ENCODE measurements around the gene ACTR2.

ACTR2 gene

DNA sequence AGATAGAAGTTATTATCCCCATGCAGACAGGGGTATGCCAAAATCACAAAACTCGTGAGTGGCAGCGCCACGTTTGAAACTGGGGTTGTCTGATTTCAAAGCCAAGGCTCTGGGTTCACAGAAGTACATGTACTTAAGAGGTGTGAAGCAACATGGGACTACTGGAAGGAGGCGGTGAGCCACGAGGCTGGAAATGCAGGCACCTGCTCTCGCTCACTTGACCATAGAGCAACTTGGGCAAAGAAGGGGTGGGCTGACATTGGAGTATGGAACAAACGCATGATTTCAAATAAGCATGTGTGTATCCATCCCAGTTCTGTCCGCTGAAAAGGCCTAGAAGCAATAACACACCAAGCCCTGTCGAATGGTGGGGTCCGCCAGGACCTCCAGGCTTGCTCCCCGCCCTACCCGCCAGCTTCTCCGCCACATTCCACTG, 593 bp upstream of the ACTR2 start:
- TF ChIP-seq, protein P1, sequence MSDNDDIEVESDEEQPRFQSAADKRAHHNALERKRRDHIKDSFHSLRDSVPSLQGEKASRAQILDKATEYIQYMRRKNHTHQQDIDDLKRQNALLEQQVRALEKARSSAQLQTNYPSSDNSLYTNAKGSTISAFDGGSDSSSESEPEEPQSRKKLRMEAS (IDR thresholded peaks at IDR 0.05) = peak; percentile 92
- TF ChIP-seq, protein P2, sequence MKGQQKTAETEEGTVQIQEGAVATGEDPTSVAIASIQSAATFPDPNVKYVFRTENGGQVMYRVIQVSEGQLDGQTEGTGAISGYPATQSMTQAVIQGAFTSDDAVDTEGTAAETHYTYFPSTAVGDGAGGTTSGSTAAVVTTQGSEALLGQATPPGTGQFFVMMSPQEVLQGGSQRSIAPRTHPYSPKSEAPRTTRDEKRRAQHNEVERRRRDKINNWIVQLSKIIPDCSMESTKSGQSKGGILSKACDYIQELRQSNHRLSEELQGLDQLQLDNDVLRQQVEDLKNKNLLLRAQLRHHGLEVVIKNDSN (IDR thresholded peaks at IDR 0.05) = no peak

DNA sequence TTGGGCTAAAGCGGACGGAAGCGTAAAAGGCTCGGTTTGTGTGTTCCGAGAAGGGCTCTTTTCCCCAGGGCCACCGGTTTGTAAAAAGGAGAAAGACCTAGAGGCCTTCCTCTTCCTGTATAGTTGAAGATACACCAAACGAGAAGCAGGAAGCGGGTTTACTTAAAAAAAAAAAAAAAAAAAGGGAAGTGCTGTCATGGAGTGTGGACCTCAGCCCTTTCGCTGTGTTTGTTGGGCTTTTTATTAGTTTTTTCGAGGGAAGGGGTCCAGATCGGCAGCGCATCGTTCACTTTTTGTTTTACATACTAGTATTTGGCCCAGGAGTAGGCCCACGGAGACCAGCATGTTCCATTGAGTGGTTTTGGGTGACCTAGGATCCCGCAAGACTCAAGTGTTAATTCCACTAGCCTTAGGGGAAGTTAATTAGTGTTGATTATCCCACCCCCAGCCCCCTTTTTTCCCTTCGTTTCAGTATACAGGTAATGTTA, 676 bp downstream of the ACTR2 start:
- TF ChIP-seq TCF12 (IDR thresholded peaks at IDR 0.05; ENCODE audit: low read depth) = no peak; the same call in 1 of the 2 replicates
- TF ChIP-seq CEBPB (IDR thresholded peaks at IDR 0.05) = no peak
- TF ChIP-seq ZBTB7A (IDR thresholded peaks at IDR 0.05; ENCODE audit: low read depth) = no peak
- no peak for TF ChIP-seq NFIC (IDR thresholded peaks at IDR 0.05)
- TF ChIP-seq TAF1 (IDR thresholded peaks at IDR 0.05; ENCODE audit: low read depth) = no peak
- TF ChIP-seq, protein P2 (IDR thresholded peaks at IDR 0.05) = no peak
- TF ChIP-seq RAD21 (IDR thresholded peaks at IDR 0.05; ENCODE audit: low read depth) = no peak
- TF ChIP-seq EP300 (IDR thresholded peaks at IDR 0.05; ENCODE audit: borderline replicate concordance) = no peak

DNA sequence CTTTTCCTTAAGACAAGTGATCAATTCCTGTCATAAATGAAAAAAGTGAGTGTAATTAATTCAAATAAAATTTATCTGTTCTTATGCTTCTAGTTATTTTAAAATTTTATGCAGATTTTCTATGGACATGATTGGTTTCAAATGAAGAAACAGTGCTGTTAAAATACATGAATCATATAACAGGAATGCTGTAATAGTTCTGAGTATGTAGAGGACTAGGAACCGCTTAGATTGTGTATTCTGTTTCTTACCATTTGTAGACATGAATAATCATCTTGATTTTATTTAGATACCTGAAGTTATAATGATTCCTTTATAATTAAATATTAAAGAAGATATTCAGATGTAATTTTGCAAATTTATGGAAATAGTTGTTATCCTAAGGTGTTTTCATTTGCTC, 3.5 kb downstream of the ACTR2 start:
- TF ChIP-seq EGR1 (IDR thresholded peaks at IDR 0.05) (no peak), TEAD4 (IDR thresholded peaks at IDR 0.05) (no peak), NFIC (IDR thresholded peaks at IDR 0.05) (no peak), CREB1 (IDR thresholded peaks at IDR 0.05; ENCODE audit: low read depth) (no peak), YY1 (IDR thresholded peaks at IDR 0.05; ENCODE audit: low read depth) (no peak), TCF12 (IDR thresholded peaks at IDR 0.05; ENCODE audit: low read depth) (no peak), EP300 (IDR thresholded peaks at IDR 0.05; ENCODE audit: borderline replicate concordance) (no peak), CEBPB (IDR thresholded peaks at IDR 0.05) (no peak), TAF1 (IDR thresholded peaks at IDR 0.05; ENCODE audit: low read depth) (no peak), ZBTB7A (IDR thresholded peaks at IDR 0.05; ENCODE audit: low read depth) (no peak), RAD21 (IDR thresholded peaks at IDR 0.05; ENCODE audit: low read depth) (no peak), FOXM1 (IDR thresholded peaks at IDR 0.05; ENCODE audit: borderline replicate concordance, low read depth) (no peak)
- TF ChIP-seq, protein P3, sequence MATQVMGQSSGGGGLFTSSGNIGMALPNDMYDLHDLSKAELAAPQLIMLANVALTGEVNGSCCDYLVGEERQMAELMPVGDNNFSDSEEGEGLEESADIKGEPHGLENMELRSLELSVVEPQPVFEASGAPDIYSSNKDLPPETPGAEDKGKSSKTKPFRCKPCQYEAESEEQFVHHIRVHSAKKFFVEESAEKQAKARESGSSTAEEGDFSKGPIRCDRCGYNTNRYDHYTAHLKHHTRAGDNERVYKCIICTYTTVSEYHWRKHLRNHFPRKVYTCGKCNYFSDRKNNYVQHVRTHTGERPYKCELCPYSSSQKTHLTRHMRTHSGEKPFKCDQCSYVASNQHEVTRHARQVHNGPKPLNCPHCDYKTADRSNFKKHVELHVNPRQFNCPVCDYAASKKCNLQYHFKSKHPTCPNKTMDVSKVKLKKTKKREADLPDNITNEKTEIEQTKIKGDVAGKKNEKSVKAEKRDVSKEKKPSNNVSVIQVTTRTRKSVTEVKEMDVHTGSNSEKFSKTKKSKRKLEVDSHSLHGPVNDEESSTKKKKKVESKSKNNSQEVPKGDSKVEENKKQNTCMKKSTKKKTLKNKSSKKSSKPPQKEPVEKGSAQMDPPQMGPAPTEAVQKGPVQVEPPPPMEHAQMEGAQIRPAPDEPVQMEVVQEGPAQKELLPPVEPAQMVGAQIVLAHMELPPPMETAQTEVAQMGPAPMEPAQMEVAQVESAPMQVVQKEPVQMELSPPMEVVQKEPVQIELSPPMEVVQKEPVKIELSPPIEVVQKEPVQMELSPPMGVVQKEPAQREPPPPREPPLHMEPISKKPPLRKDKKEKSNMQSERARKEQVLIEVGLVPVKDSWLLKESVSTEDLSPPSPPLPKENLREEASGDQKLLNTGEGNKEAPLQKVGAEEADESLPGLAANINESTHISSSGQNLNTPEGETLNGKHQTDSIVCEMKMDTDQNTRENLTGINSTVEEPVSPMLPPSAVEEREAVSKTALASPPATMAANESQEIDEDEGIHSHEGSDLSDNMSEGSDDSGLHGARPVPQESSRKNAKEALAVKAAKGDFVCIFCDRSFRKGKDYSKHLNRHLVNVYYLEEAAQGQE (IDR thresholded peaks at IDR 0.05; ENCODE audit: low read depth) = no peak
- TF ChIP-seq, protein P1 (IDR thresholded peaks at IDR 0.05) = no peak
- TF ChIP-seq, protein P2 (IDR thresholded peaks at IDR 0.05) = no peak

- TF ChIP-seq ZBTB7A (IDR thresholded peaks at IDR 0.05; ENCODE audit: low read depth) (no peak), CEBPB (IDR thresholded peaks at IDR 0.05) (no peak), TAF1 (IDR thresholded peaks at IDR 0.05; ENCODE audit: low read depth) (no peak), RAD21 (IDR thresholded peaks at IDR 0.05; ENCODE audit: low read depth) (no peak)
- TF ChIP-seq, protein P3 (IDR thresholded peaks at IDR 0.05; ENCODE audit: low read depth) = no peak
- TF ChIP-seq, protein P2 (IDR thresholded peaks at IDR 0.05) = 0 out of 2 replicates have a peak, but pooled peaks have one; percentile 7
Observed at GRCh38 chr2:65231892-65232477, 4.4 kb downstream of the ACTR2 start.

GRCh38 chr2:65232636-65233035, 5.0 kb downstream of the ACTR2 start:
- TF ChIP-seq RAD21 (IDR thresholded peaks at IDR 0.05; ENCODE audit: low read depth) (no peak), TAF1 (IDR thresholded peaks at IDR 0.05; ENCODE audit: low read depth) (no peak), EP300 (IDR thresholded peaks at IDR 0.05; ENCODE audit: borderline replicate concordance) (no peak), NFIC (IDR thresholded peaks at IDR 0.05) (no peak), TEAD4 (IDR thresholded peaks at IDR 0.05) (no peak), YY1 (IDR thresholded peaks at IDR 0.05; ENCODE audit: low read depth) (no peak), EGR1 (IDR thresholded peaks at IDR 0.05) (no peak), ZBTB7A (IDR thresholded peaks at IDR 0.05; ENCODE audit: low read depth) (no peak), CEBPB (IDR thresholded peaks at IDR 0.05) (no peak), FOXM1 (IDR thresholded peaks at IDR 0.05; ENCODE audit: borderline replicate concordance, low read depth) (no peak)
- TF ChIP-seq, protein P2 (IDR thresholded peaks at IDR 0.05) = no peak
- TF ChIP-seq, protein P1 (IDR thresholded peaks at IDR 0.05) = no peak
- TF ChIP-seq, protein P3 (IDR thresholded peaks at IDR 0.05; ENCODE audit: low read depth) = no peak
